Neural progenitor cell (in vitro differentiated cells): Measurements from ENCODE around the gene GPD2.

Experiments
- CTCF ChIP-seq: fragments of 200-600 bp; sonication (generic); IDR thresholded peaks from 2 replicates; pipeline ENCODE4 v1.5.1; 2017; ENCODE audit warnings: antibody characterized with exemption, mild to moderate bottlenecking
- EZH2 ChIP-seq: fragments of 200-600 bp; sonication (generic); IDR thresholded peaks from 2 replicates; pipeline ENCODE4 v1.6.1; 2017; ENCODE audit warnings: antibody characterized with exemption, mild to moderate bottlenecking, moderate library complexity
- EZH2phosphoT487 ChIP-seq: fragments of 200-600 bp; sonication (generic); IDR thresholded peaks from 2 replicates; pipeline ENCODE4 v1.6.1; 2017; ENCODE audit warnings: antibody characterized with exemption

DNA sequence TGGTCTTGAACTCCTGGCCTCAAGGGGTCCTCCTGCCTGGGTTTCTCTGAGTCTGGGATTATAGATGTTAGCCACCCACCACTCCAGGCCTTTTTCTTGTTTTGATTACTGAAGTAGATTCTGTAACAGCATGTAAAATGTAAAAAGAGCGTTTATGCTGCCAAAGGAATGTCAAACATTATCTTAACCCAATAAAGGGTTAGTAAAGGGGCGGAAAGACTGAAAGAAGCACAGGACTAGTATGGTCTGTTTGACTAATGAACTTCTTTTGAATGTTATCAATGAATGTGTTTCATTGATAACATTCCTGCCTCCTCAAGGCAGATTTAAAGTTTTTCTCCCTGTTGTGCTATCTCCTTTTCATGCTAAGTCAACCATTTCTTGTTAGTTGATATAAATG, 29.4 kb downstream of the GPD2 start:
- TF ChIP-seq CTCF (no peak), EZH2phosphoT487 (no peak), EZH2 (no peak)
